GM21619 (cell line): Measurements from ENCODE around the gene GRIP2.

Experiments
- ATAC-seq: cut with Tn5 transposase; IDR thresholded peaks from one replicate; pipeline ENCODE4 v1.9.1; 2021; ENCODE audit not compliant: unreplicated experiment

GRIP2 gene

GRCh38 chr3:14488286-14489041, 51.7 kb downstream of the GRIP2 start:
- ATAC-seq: no peak

- no peak for ATAC-seq
These were observed 52.3 kb downstream of the GRIP2 start for GRCh38 chr3:14487821-14488220.

- no peak for ATAC-seq
These were observed 53.1 kb downstream of the GRIP2 start for GRCh38 chr3:14487086-14487485.

GRCh38 chr3:14486460-14486859, 53.7 kb downstream of the GRIP2 start:
- no peak for ATAC-seq

- no peak for ATAC-seq
These were observed 54.2 kb downstream of the GRIP2 start for GRCh38 chr3:14485981-14486380.

GRCh38 chr3:14484741-14485140, 55.4 kb downstream of the GRIP2 start:
- ATAC-seq: no peak

GRCh38 chr3:14483286-14483685, 56.9 kb downstream of the GRIP2 start:
- ATAC-seq: no peak

- ATAC-seq: no peak
These were observed 57.8 kb downstream of the GRIP2 start for GRCh38 chr3:14482271-14482721.

GRCh38 chr3:14481646-14482036, 58.5 kb downstream of the GRIP2 start:
- ATAC-seq: no peak

- ATAC-seq: no peak
These were observed 59.0 kb downstream of the GRIP2 start for GRCh38 chr3:14481018-14481645.

GRCh38 chr3:14480207-14481017, 59.7 kb downstream of the GRIP2 start:
- no peak for ATAC-seq

- ATAC-seq: no peak
These were observed 60.6 kb downstream of the GRIP2 start for GRCh38 chr3:14479591-14479990.

GRCh38 chr3:14478956-14479550, 61.1 kb downstream of the GRIP2 start:
- ATAC-seq: no peak

- ATAC-seq: no peak
These were observed 62.7 kb downstream of the GRIP2 start for GRCh38 chr3:14477311-14477935.

- no peak for ATAC-seq
These were observed 63.4 kb downstream of the GRIP2 start for GRCh38 chr3:14476583-14477265.

GRCh38 chr3:14475621-14476020, 64.5 kb downstream of the GRIP2 start:
- no peak for ATAC-seq

GRCh38 chr3:14474363-14475081, 65.6 kb downstream of the GRIP2 start:
- no peak for ATAC-seq

- ATAC-seq: no peak
These were observed 66.7 kb downstream of the GRIP2 start for GRCh38 chr3:14473411-14473891.
